ENCODE measurements around the gene GJA9.
"Not testable (repeated sequence)": the region's sequence is repeated elsewhere in the genome, so short reads cannot be mapped to it uniquely, and the experiment has no call there.

GJA9 gene

DNA sequence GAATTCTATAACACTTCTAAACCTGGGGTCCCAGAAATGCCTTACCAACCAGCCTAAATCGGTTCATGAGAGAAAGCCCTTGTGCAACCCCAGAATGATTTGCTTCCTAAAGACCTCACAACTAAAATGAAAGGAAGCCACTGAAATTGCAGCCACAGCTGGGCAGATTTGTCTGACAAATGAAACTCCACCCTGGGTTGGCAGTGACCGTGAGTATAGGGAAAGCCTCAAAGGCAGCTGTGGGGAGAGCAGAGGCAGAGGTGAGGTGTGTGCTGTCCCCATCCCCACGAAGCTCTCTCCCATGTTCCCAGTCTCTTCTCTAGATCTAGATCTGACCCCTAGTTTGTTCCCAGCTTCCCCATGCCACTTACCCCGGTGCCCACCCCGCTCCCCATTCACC is 37.2 kb upstream of the GJA9 start:
- no peak overlapping the region for H3K4me3 ChIP-seq (ENCODE audit: control insufficient read depth, low read depth, low read length)
- no peak for TF ChIP-seq CTCF (IDR thresholded peaks at IDR 0.05; ENCODE audit: control insufficient read depth, insufficient read depth, low read depth, low read length, missing control alignments)
- no peak for DNase-seq (ENCODE audit: low read depth)

DNA sequence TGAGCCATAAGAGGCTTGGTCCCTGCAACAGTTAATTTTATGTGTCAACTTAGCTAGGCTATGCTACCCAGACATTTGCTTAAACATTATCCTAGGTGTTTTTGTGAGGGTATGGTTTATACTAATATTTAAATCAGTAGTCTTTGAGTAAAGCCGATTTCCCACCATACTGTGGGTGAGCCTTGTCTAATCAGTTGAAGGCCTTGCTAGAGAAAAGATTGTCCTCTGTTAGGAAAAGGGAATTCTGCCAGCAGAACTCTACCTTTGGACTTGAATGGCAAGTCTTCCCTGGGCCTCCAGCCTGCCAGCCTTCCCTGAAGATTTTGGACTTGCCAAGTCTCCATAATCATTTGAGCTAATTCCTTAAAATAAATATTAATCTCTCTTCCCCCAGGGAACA is 36.4 kb upstream of the GJA9 start:
- no peak for TF ChIP-seq CTCF (IDR thresholded peaks at IDR 0.05; ENCODE audit: control insufficient read depth, insufficient read depth, low read depth, low read length, missing control alignments)
- H3K4me3 ChIP-seq (ENCODE audit: control insufficient read depth, low read depth, low read length), result no peak overlapping the region
- no peak for DNase-seq (ENCODE audit: low read depth)

- TF ChIP-seq CTCF (IDR thresholded peaks at IDR 0.05; ENCODE audit: control insufficient read depth, insufficient read depth, low read depth, low read length, missing control alignments), result no peak
- H3K4me3 ChIP-seq (ENCODE audit: control insufficient read depth, low read depth, low read length), result no peak overlapping the region
- DNase-seq (ENCODE audit: low read depth), result no peak
Observed at GRCh38 chr1:38917337-38917736, 36.0 kb upstream of the GJA9 start.

DNA sequence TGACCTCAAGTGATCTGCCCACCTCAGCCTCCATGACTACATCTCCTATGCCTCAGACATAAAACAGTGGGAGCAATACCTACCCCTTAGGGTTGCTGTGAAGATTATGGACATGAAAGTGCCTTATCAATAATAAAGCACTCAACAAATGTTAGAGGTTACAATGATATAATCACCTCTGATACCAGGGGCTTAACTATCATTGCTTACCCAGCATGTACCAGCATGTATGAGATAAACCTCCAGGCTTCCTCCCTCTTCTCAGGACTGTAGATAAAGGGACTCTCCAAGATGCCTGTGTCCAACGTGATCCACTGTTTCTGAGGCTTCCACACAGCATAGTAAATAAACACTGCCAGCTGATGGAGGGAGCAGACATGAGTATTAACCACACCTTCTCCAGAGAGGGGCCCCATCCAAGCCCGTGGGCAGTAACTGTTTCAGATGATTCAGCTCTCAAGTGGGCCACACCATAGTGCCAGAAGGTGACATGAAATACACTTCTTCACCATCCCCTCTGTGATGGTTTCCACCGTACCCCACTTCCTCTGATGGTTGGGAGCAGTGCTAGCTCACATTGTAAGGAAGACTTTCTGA is 34.1 kb upstream of the GJA9 start:
- no peak overlapping the region for H3K4me3 ChIP-seq (ENCODE audit: control insufficient read depth, low read depth, low read length)
- no peak for TF ChIP-seq CTCF (IDR thresholded peaks at IDR 0.05; ENCODE audit: control insufficient read depth, insufficient read depth, low read depth, low read length, missing control alignments)
- no peak for DNase-seq (ENCODE audit: low read depth)

DNA sequence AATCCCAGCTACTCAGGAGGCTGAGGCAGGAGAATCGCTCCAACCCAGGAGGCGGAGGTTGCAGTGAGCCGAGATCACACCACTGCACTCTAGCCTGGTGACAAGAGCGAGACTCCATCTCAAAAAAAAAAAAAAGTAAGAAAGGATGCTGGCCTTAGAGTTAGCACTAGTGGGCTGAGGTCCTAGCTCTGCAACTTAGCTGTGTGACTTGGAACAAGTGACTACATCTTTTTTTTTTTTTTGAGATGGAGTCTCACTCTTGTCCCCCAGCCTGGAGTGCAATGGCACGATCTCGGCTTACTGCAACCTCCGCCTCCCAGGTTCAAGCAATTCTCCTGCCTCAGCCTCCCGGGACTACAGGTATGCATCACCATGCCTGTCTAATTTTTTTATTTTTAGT is 33.5 kb upstream of the GJA9 start:
- DNase-seq (ENCODE audit: low read depth); H3K4me3 ChIP-seq (ENCODE audit: control insufficient read depth, low read depth, low read length): not testable (repeated sequence)

DNA sequence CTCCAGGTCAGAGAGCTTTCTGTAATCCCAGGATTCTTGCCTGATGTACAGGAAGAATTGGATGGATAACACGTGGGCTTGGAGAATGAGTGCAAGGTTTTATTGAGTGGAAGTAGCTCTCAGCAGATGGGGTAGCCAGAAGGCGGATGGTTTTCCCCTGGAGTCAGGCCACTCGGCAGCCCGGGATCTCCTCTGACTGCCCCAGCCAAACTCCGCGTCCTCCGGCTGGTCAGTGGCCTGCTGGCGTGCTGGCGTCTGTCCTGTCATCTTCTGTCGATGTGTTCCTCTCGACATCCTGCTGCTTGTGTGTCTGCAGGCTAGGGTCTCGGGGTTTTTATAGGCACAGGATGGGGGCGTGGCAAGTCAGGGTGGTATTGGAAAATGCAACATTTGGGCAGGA is 27.4 kb upstream of the GJA9 start:
- TF ChIP-seq CTCF (IDR thresholded peaks at IDR 0.05; ENCODE audit: control insufficient read depth, insufficient read depth, low read depth, low read length, missing control alignments), result no peak
- no peak for DNase-seq (ENCODE audit: low read depth)
- no peak overlapping the region for H3K4me3 ChIP-seq (ENCODE audit: control insufficient read depth, low read depth, low read length)

- no peak for DNase-seq (ENCODE audit: low read depth)
- no peak for TF ChIP-seq CTCF (IDR thresholded peaks at IDR 0.05; ENCODE audit: control insufficient read depth, insufficient read depth, low read depth, low read length, missing control alignments)
- H3K4me3 ChIP-seq (ENCODE audit: control insufficient read depth, low read depth, low read length), result no peak overlapping the region
Observed at GRCh38 chr1:38905985-38906384, 24.6 kb upstream of the GJA9 start.
